ENCODE results near the gene ZSCAN32. TPM values are rescaled to one million over a fixed set of nuclear protein-coding genes. Genes with fewer than 3 reads are reported as not detected.

ZSCAN32 gene
- total RNA-seq, 4 donors from 2014 or later: 1.00 to 12.7 (median 11.6) TPM

DNA sequence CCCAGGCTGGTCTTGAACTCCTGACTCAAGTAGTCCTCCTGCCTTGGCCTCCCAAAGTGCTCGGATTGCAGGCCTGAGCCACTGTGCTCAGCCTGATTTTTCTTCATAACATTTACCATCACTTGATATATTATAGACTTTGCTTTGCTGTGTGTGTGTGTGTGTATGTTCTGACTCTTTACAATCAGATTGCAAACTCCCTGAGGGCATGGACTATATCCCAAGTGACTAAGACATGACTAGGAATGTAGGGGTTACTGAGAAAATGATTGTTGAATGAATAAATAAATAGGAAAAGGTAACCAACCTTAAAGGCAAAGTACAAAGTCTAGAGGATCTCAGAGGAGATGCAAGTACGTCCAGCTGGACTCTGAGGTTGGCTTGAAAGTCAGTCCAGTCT, 54.8 kb downstream of the ZSCAN32 start:
- TF ChIP-seq EP300 (IDR thresholded peaks at IDR 0.05; ENCODE audit: low read depth): no peak
- TF ChIP-seq, protein P1, sequence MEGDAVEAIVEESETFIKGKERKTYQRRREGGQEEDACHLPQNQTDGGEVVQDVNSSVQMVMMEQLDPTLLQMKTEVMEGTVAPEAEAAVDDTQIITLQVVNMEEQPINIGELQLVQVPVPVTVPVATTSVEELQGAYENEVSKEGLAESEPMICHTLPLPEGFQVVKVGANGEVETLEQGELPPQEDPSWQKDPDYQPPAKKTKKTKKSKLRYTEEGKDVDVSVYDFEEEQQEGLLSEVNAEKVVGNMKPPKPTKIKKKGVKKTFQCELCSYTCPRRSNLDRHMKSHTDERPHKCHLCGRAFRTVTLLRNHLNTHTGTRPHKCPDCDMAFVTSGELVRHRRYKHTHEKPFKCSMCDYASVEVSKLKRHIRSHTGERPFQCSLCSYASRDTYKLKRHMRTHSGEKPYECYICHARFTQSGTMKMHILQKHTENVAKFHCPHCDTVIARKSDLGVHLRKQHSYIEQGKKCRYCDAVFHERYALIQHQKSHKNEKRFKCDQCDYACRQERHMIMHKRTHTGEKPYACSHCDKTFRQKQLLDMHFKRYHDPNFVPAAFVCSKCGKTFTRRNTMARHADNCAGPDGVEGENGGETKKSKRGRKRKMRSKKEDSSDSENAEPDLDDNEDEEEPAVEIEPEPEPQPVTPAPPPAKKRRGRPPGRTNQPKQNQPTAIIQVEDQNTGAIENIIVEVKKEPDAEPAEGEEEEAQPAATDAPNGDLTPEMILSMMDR (IDR thresholded peaks at IDR 0.05): no peak
- TF ChIP-seq POLR2AphosphoS5 (IDR thresholded peaks at IDR 0.05): no peak
- TF ChIP-seq POLR2A (IDR thresholded peaks at IDR 0.05): no peak
- WGBS, 2 donors (ENCODE audit: low coverage in 1 of 2): 65 to 75% methylated on average over 1 to 2 of the region's 2 CpGs
- intact Hi-C loops (cut with DNase I; ENCODE audit: low total_unique reads): no loop called here

More for the DNA sequence above, 54.8 kb downstream of the ZSCAN32 start:
- Histone ChIP-seq H3K4me1 (no peaks in the 10 kb centered on the region), H3K9me3 (no peaks in the 10 kb centered on the region), H3K4me3 (no peak overlapping the region), H3K27me3 (no peaks in the 10 kb centered on the region), H3K27ac (no peak overlapping the region), H3K36me3 (no peaks in the 10 kb centered on the region)
- in situ Hi-C loops (cut with MboI; ENCODE audit: low pct_ligation_motif_present in 1 of 4, low pct_unique_long_range_greater_than_20kb in 1 of 4, low sequenced_read_pairs in 3 of 4): no loop called here
- no peak for DNase-seq

Other genes starting within 250 kb of the ZSCAN32 start
- not detected for gene OR1F1, start 212.8 kb downstream of the ZSCAN32 start, total RNA-seq
- gene ZNF200, start 165.8 kb downstream of the ZSCAN32 start, total RNA-seq: 10 to 100 TPM in 1 of 4 donors, 1 to 10 TPM in 3; 4.9 to 13.0 (median 7.4) TPM
- gene MEFV, start 144.4 kb downstream of the ZSCAN32 start, total RNA-seq: 1 to 10 TPM in 1 of 4 donors, under 1 TPM in 3; 0.37 to 1.4 (median 0.54) TPM
- gene ZNF263, start 117.5 kb downstream of the ZSCAN32 start, total RNA-seq: 10 to 100 TPM in 3 of 4 donors, 1 to 10 TPM in 1; 4.6 to 46.0 (median 36.8) TPM
- 1 to 10 TPM in 2 of 4 donors, under 1 TPM in 1, not detected in 1; 0.20 to 4.3 (median 2.5) TPM for gene TIGD7, start 95.6 kb downstream of the ZSCAN32 start, total RNA-seq
- gene ZNF75A, start 95.5 kb downstream of the ZSCAN32 start, total RNA-seq: 10 to 100 TPM; 12.3 to 53.9 (median 25.5) TPM
- gene OR2C1, start 45.1 kb downstream of the ZSCAN32 start, total RNA-seq: not detected
- gene ZNF174, start 211 bp upstream of the ZSCAN32 start, total RNA-seq: 10 to 100 TPM in 2 of 4 donors, 1 to 10 TPM in 2; 7.9 to 14.8 (median 11.4) TPM
- 1 to 10 TPM in 2 of 4 donors, under 1 TPM in 2; 0.37 to 2.4 (median 0.91) TPM for gene ZNF597, start 42.5 kb upstream of the ZSCAN32 start, total RNA-seq
- 100 to 1,000 TPM in 1 of 4 donors, 10 to 100 TPM in 3; 57.3 to 247 (median 72.9) TPM for gene NAA60, start 42.7 kb upstream of the ZSCAN32 start, total RNA-seq
- gene C16orf90, start 94.5 kb upstream of the ZSCAN32 start, total RNA-seq: not detected
- gene CLUAP1, start 100.0 kb upstream of the ZSCAN32 start, total RNA-seq: 10 to 100 TPM in 1 of 4 donors, 1 to 10 TPM in 3; 3.4 to 84.0 (median 8.4) TPM
- 10 to 100 TPM in 1 of 4 donors, 1 to 10 TPM in 3; 2.3 to 12.3 (median 5.1) TPM for gene NLRC3, start 176.4 kb upstream of the ZSCAN32 start, total RNA-seq
- 10 to 100 TPM in 1 of 4 donors, 1 to 10 TPM in 3; 3.0 to 11.5 (median 4.9) TPM for gene SLX4, start 210.6 kb upstream of the ZSCAN32 start, total RNA-seq